Measurements from ENCODE around the gene ADRB2. TPM values are rescaled to one million over a fixed set of nuclear protein-coding genes. Genes with fewer than 3 reads are reported as not detected.

ADRB2 gene
- total and polyA plus RNA-seq, 10 of the 15 experiments (the other 5 are each of a cell fraction or from before 2014, with no cell fraction given), result 0.03 to 0.34 (median 0.18) TPM; not detected in 1

DNA sequence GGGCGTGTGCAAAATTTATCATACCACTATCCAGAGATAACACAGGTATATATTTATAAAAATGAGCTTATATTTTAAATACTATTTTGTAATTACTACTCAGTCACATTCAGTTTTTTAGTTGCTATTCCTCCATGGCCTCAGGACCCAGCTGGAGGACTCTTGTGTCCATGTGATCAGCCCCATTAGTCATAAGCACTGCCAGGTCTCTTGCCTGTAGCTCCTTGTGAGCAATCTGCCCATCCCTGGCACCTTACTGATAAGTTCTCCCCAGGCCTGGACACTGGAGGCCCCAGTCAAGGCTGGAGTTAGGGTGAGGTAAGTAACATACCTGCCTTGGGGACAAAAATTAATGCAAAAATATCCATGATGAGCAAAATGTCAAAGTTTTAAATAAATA, 29.5 kb upstream of the ADRB2 start:
- H3K79me2 ChIP-seq (ENCODE audit: control insufficient read depth, insufficient read depth, low read length), result no peaks in the 10 kb centered on the region
- no peak for ATAC-seq
- H2AFZ ChIP-seq (ENCODE audit: control insufficient read depth, low read depth, low read length), result no peak overlapping the region
- peaks cover 22% of the 10 kb centered on the region for H3K4me1 ChIP-seq (ENCODE audit: control insufficient read depth, insufficient read depth, low read length)
- no peak for FAIRE-seq
- no peaks in the 10 kb centered on the region for H3K27me3 ChIP-seq (replicated peaks in 1 of 2; ENCODE audit: control insufficient read depth in 2 of 2, insufficient read depth in 2 of 2, low read length in 1 of 2)
- intact Hi-C loops (cut with micrococcal nuclease; ENCODE audit: unreplicated experiment) (no loop called here), in situ Hi-C loops (cut with MboI) (no loop called here)
- H3K4me2 ChIP-seq (ENCODE audit: control insufficient read depth, insufficient read depth), result no peak overlapping the region
- no TSS peak for BruUV-seq (replicated peaks)
- H3K36me3 ChIP-seq (ENCODE audit: control insufficient read depth in 2 of 2, insufficient read depth in 2 of 2, low read length in 1 of 2), result no peaks in the 10 kb centered on the region
- no peak overlapping the region for H3K9ac ChIP-seq (ENCODE audit: control insufficient read depth, insufficient read depth, low read length)
- no peaks in the 10 kb centered on the region for H4K20me1 ChIP-seq (ENCODE audit: control insufficient read depth, insufficient read depth)
- ChIA-PET SMC1A (ENCODE audit: uncharacterized antibody, unreplicated experiment) (interaction anchor here (1.1 to 1.5 kb wide), 2 partner anchors 13 to 64 kb away, joined by 3 to 4 read pairs; no protein-coding TSS in a partner anchor), CTCF (interaction anchor here (0.9 to 1.5 kb wide), 3 partner anchors 9 to 161 kb away, joined by 3 read pairs; no protein-coding TSS in a partner anchor), RAD21 (ENCODE audit: unreplicated experiment) (interaction anchor here (1.6 kb wide), 1 partner anchor 8 kb away, joined by 6 read pairs; no protein-coding TSS in a partner anchor), POLR2A (interaction anchor here (0.7 kb wide), 2 partner anchors 31 to 86 kb away, joined by 7 to 8 read pairs; no protein-coding TSS in a partner anchor)
- no peak for DNase-seq (ENCODE audit: low read depth, low spot score)
- no peaks in the 10 kb centered on the region for H3K9me3 ChIP-seq (replicated peaks; ENCODE audit: control insufficient read depth, insufficient read depth, low read length)
- 95% methylated on average over 1 of the region's 1 CpG for WGBS (ENCODE audit: insufficient coverage, insufficient replicate concordance, low lambda C conversion rate, missing lambda C conversion rate)
- no peak overlapping the region for H3K4me3 ChIP-seq
- no peak overlapping the region for H3K27ac ChIP-seq (ENCODE audit: control insufficient read depth, insufficient read depth)
- TF ChIP-seq, protein P1, sequence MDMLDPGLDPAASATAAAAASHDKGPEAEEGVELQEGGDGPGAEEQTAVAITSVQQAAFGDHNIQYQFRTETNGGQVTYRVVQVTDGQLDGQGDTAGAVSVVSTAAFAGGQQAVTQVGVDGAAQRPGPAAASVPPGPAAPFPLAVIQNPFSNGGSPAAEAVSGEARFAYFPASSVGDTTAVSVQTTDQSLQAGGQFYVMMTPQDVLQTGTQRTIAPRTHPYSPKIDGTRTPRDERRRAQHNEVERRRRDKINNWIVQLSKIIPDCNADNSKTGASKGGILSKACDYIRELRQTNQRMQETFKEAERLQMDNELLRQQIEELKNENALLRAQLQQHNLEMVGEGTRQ (IDR thresholded peaks at IDR 0.05; ENCODE audit: borderline replicate concordance, low read depth, low read length), result no peak
- TF ChIP-seq, protein P2, sequence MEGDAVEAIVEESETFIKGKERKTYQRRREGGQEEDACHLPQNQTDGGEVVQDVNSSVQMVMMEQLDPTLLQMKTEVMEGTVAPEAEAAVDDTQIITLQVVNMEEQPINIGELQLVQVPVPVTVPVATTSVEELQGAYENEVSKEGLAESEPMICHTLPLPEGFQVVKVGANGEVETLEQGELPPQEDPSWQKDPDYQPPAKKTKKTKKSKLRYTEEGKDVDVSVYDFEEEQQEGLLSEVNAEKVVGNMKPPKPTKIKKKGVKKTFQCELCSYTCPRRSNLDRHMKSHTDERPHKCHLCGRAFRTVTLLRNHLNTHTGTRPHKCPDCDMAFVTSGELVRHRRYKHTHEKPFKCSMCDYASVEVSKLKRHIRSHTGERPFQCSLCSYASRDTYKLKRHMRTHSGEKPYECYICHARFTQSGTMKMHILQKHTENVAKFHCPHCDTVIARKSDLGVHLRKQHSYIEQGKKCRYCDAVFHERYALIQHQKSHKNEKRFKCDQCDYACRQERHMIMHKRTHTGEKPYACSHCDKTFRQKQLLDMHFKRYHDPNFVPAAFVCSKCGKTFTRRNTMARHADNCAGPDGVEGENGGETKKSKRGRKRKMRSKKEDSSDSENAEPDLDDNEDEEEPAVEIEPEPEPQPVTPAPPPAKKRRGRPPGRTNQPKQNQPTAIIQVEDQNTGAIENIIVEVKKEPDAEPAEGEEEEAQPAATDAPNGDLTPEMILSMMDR (IDR thresholded peaks at IDR 0.05 in 2 of 3, conservative IDR thresholded peaks at IDR 0.05 in 1 of 3; ENCODE audit: control insufficient read depth in 2 of 3, extremely low read depth in 1 of 3, insufficient read depth in 1 of 3, low read depth in 3 of 3, low read length in 3 of 3), result no peak
- TF ChIP-seq ZNF384 (IDR thresholded peaks at IDR 0.05; ENCODE audit: borderline replicate concordance, low read depth, low read length) (no peak), STAT1 (conservative IDR thresholded peaks at IDR 0.05) (no peak), ZNF274 (IDR thresholded peaks at IDR 0.05; ENCODE audit: insufficient read depth, insufficient read length) (no peak), TARDBP (IDR thresholded peaks at IDR 0.05; ENCODE audit: borderline replicate concordance) (no peak), EP300 (IDR thresholded peaks at IDR 0.05; ENCODE audit: borderline replicate concordance in 1 of 2, control insufficient read depth in 1 of 2, low read depth in 2 of 2, low read length in 2 of 2) (no peak), EGR1 (IDR thresholded peaks at IDR 0.05; ENCODE audit: borderline replicate concordance in 1 of 2, low read depth in 2 of 2, low read length in 2 of 2) (no peak), FOXK2 (IDR thresholded peaks at IDR 0.05) (no peak), IRF4 (IDR thresholded peaks at IDR 0.05; ENCODE audit: low read depth, low read length) (no peak), ZNF24 (IDR thresholded peaks at IDR 0.05) (no peak), WRNIP1 (IDR thresholded peaks at IDR 0.05; ENCODE audit: borderline replicate concordance, low read depth, low read length) (no peak)
- TF ChIP-seq, protein P3, sequence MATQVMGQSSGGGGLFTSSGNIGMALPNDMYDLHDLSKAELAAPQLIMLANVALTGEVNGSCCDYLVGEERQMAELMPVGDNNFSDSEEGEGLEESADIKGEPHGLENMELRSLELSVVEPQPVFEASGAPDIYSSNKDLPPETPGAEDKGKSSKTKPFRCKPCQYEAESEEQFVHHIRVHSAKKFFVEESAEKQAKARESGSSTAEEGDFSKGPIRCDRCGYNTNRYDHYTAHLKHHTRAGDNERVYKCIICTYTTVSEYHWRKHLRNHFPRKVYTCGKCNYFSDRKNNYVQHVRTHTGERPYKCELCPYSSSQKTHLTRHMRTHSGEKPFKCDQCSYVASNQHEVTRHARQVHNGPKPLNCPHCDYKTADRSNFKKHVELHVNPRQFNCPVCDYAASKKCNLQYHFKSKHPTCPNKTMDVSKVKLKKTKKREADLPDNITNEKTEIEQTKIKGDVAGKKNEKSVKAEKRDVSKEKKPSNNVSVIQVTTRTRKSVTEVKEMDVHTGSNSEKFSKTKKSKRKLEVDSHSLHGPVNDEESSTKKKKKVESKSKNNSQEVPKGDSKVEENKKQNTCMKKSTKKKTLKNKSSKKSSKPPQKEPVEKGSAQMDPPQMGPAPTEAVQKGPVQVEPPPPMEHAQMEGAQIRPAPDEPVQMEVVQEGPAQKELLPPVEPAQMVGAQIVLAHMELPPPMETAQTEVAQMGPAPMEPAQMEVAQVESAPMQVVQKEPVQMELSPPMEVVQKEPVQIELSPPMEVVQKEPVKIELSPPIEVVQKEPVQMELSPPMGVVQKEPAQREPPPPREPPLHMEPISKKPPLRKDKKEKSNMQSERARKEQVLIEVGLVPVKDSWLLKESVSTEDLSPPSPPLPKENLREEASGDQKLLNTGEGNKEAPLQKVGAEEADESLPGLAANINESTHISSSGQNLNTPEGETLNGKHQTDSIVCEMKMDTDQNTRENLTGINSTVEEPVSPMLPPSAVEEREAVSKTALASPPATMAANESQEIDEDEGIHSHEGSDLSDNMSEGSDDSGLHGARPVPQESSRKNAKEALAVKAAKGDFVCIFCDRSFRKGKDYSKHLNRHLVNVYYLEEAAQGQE (IDR thresholded peaks at IDR 0.05; ENCODE audit: low read depth, low read length), result no peak

Measured in GM12878 (cell line).